HG02981 (cell line): ENCODE results near the gene HAUS5.
"Not testable (repeated sequence)": the region's sequence is repeated elsewhere in the genome, so short reads cannot be mapped to it uniquely, and the experiment has no call there.

Experiments
- ATAC-seq: cut with Tn5 transposase; IDR thresholded peaks from one replicate; pipeline ENCODE4 v1.9.1; 2021; ENCODE audit warnings: mild to moderate bottlenecking, moderate library complexity; ENCODE audit not compliant: unreplicated experiment

HAUS5 gene

GRCh38 chr19:35641515-35642151 lies 29.1 kb downstream of the HAUS5 start, which contains the start of gene ETV2:
TSS of gene ETV2 (plus strand) at chr19:35641745. CDS start at chr19:35642461, 716 bp downstream.
- ATAC-seq: no peak

GRCh38 chr19:35642312-35642711 lies 29.8 kb downstream of the HAUS5 start:
- no peak for ATAC-seq

DNA sequence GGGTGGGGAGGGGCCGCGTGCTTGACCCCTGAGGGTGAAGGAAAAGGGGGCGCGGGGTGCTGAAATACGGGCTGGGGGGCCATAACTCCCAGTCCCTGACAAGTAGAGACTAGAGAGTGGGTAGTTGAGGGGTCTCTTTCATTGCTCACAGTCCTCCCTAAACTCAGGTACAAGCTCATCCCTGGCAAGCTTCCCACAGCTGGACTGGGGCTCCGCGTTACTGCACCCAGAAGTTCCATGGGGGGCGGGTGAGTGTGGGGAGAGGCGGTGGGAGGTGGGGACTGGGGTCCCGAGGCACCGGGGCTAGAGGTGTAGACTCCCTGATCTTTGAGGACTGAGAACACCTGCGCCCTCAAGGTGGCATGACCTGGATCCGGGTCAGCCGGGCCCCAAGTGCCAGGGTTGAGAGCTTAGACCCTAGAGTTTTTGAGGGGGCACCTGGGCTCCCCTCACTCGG lies 30.3 kb downstream of the HAUS5 start:
- no peak for ATAC-seq

GRCh38 chr19:35643255-35644205 lies 31.0 kb downstream of the HAUS5 start:
- ATAC-seq: peak; percentile 40

- peak; percentile 64 for ATAC-seq
Measured at GRCh38 chr19:35644206-35644986, 31.9 kb downstream of the HAUS5 start.

DNA sequence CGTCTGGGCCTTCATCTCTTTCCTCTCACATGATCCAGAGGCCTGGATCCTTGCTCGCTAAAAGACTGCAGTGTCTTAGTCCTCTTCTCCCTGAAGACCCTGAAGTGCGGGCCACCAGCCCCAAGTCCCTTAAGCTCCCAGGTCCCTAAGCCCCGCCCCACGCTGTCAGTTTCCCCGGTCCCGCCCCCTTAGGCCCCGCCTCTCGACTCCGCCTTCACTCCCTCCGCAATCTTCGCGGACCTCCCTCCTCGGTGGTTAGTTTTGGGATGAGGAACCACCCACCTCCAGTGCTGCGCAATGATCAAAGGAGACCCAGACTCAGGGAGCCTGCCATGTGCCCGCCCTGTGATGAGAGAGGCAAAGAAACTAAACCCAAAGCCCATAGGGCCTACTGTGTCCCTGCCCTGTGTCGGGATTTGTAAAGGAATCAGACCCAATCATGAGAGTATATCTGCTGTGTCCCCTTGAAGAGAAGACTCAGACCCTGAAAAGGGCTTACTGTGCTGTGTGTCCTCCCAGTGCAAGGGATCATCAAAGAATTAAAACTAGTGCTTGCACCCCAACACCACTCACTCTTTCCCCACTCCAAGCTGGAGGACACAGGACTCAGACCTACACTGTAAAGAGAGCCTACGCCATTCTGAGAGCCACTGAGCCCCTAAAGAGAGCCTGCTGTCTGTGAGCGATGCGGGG lies 32.6 kb downstream of the HAUS5 start:
- no peak for ATAC-seq

- no peak for ATAC-seq
Measured at GRCh38 chr19:35645680-35646511, 33.4 kb downstream of the HAUS5 start.

- peak; percentile 61 for ATAC-seq
Measured at GRCh38 chr19:35648017-35648961, 35.8 kb downstream of the HAUS5 start, which contains the start of gene COX6B1. TSS of gene COX6B1 (plus strand) at chr19:35648323. CDS start at chr19:35651244, 2,921 bp downstream.

- no peak for ATAC-seq
Measured at GRCh38 chr19:35650581-35650980, 38.0 kb downstream of the HAUS5 start.

DNA sequence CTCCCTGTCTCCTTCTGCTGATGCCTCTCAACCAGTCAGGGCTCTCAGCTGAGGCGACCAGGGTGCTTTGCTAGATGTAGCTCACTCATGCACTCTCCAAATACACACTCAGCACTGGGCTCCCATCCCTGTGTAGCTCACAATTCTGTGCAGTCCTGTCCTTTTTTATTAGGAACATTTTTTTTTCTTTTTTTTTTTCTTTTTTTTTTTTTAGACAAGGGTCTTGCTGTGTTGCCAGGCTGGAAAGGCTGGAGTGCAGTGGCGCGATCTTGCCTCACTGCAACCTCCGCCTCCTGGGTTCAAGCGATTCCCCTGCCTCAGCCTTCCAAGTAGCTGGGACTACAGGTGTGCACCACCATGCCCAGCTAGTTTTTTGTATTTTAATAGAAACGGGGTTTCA lies 42.3 kb downstream of the HAUS5 start:
- not testable (repeated sequence) for ATAC-seq

- no peak for ATAC-seq
Measured at GRCh38 chr19:35655600-35655999, 43.1 kb downstream of the HAUS5 start.

DNA sequence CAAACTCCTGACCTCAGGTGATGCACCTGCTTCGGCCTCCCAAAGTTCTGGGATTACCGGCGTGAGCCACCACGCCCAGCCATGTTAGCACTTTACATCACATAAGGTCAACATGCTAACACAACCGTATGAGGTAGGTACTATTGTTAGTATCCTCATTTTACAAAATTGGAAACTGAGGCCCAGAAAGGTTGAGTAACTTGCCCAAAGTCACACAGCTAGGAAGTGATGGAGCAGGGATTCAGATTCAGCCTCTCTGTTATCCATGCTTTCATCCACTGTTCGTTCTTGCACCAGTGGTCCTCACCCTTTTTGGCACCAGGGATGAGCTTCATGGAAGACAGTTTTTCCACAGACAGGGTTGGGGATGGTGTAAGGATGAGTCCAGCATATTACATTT lies 44.2 kb downstream of the HAUS5 start:
- ATAC-seq: no peak

DNA sequence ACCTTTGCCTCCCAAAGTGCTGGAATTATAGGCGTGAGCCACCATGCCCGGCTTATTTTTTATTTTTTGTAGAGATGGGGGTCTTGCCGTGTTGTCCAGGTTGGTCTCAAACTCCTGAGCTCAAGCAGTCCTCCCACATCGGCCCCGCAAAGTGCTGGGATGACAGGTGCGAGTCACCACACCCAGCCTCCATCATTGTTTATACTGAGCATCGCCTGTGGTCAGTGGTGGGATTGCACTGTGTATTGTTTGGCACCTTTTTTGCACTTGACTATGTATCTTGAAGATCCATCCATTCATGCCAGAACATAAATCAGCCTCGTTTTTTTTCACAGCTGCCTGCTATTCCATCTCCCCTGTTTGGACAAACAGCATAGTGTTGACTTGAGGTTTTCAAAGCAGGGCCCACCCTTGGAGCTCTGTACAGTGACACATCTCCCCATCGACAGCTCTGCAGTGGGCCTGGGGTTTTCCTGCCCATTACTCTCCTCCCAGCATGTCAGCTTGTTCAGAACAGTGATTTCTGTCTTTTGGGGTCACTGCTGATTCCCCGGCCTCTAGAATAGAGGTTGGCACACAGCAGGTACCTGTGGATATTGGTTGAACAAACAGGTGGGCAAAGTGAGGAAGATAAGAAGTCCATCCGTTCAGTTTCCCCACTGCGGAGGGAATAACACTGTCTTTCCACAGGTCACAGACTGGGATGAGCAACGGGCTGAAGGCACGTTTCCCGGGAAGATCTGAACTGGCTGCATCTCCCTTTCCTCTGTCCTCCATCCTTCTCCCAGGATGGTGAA lies 45.6 kb downstream of the HAUS5 start:
- ATAC-seq: no peak

DNA sequence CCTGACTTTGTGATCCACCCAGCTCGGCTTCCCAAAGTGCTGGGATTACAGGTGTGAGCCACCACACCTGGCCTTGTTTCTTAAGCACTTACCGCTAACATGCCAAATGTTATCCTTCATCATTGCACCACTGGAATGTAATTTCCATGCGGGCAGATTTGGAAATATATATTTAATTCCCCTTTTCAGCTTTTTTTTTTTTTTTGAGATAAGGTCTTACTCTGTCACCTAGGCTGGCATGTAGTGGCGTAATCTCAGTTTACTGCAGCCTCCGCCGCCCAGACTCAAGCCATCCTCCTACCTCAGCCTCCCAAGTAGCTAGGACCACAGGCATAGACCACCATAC lies 49.4 kb downstream of the HAUS5 start:
- no peak for ATAC-seq

DNA sequence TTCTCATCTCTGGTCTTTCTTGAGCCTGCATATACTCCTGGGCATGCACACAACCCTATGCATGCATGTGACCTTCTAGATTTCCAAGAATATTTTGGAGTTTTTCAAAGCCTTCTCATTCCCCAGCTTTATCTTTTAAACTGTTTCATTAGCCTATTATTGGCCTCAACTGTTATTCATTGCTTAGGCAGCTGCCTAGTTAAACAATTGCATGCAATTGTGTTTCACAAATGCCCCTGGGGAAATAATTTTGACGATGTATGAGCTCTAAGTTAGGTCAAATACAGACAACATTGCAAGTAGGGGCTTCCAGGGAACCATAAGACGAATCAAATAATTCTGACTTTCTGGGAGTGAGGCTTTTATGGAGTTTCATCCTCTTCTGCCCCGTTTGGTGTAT lies 51.4 kb downstream of the HAUS5 start:
- no peak for ATAC-seq

- no peak for ATAC-seq
Measured at GRCh38 chr19:35665157-35665556, 52.6 kb downstream of the HAUS5 start.

GRCh38 chr19:35665604-35666003 lies 53.1 kb downstream of the HAUS5 start:
- ATAC-seq: no peak
